C4-2B (cell line): ENCODE measurements around the gene WT1.

Experiments used
- CTCF ChIP-seq: fragments of 450-650 bp; conservative IDR thresholded peaks from 2 replicates; pipeline ENCODE4 v1.5.1; 2017; ENCODE audit warnings: mild to moderate bottlenecking
- ZFX ChIP-seq: fragments of 450-650 bp; IDR thresholded peaks from 2 replicates; pipeline ENCODE4 v1.6.1; 2017

GRCh38 chr11:32341620-32342613 is 93.4 kb downstream of the WT1 start:
- TF ChIP-seq CTCF (no peak), ZFX (no peak)
